PC-9 (cell line): ENCODE data around the gene SECTM1.

Experiments
- EZH2 ChIP-seq: fragments of 200-600 bp; sonication (generic); IDR thresholded peaks from 2 replicates; pipeline ENCODE4 v1.8.0; 2017; ENCODE audit warnings: antibody characterized with exemption, low read depth
- TF ChIP-seq, protein P1 (sequence below): fragments of 200-600 bp; sonication (generic); conservative IDR thresholded peaks from 2 replicates; pipeline ENCODE4 v1.6.1; 2017; ENCODE audit warnings: mixed run types, antibody characterized with exemption, mild to moderate bottlenecking, moderate library complexity

- TF ChIP-seq, protein P1, sequence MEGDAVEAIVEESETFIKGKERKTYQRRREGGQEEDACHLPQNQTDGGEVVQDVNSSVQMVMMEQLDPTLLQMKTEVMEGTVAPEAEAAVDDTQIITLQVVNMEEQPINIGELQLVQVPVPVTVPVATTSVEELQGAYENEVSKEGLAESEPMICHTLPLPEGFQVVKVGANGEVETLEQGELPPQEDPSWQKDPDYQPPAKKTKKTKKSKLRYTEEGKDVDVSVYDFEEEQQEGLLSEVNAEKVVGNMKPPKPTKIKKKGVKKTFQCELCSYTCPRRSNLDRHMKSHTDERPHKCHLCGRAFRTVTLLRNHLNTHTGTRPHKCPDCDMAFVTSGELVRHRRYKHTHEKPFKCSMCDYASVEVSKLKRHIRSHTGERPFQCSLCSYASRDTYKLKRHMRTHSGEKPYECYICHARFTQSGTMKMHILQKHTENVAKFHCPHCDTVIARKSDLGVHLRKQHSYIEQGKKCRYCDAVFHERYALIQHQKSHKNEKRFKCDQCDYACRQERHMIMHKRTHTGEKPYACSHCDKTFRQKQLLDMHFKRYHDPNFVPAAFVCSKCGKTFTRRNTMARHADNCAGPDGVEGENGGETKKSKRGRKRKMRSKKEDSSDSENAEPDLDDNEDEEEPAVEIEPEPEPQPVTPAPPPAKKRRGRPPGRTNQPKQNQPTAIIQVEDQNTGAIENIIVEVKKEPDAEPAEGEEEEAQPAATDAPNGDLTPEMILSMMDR: peak; percentile 54; the same call in 1 of the 2 replicates
- TF ChIP-seq EZH2: no peak
These were observed 32.8 kb downstream of the SECTM1 start for GRCh38 chr17:82300707-82301270.
